AG08396 (cell line): ENCODE data around the gene HDGFL2.

Experiments
- DNase-seq: peaks from one replicate; pipeline ENCODE4 v3.0.0; 2012; ENCODE audit warnings: low spot score, mixed read lengths

HDGFL2 gene

GRCh38 chr19:4499318-4499717 lies 27.2 kb downstream of the HDGFL2 start:
- DNase-seq: no peak

GRCh38 chr19:4499855-4500254 lies 27.8 kb downstream of the HDGFL2 start:
- DNase-seq: no peak

- DNase-seq: no peak
Measured at GRCh38 chr19:4500841-4501591, 28.9 kb downstream of the HDGFL2 start.

GRCh38 chr19:4501691-4502090 lies 29.6 kb downstream of the HDGFL2 start:
- no peak for DNase-seq

- DNase-seq: no peak
Measured at GRCh38 chr19:4502282-4503131, 30.4 kb downstream of the HDGFL2 start.

GRCh38 chr19:4503132-4503824 lies 31.2 kb downstream of the HDGFL2 start:
- no peak for DNase-seq

GRCh38 chr19:4503825-4504170 lies 31.7 kb downstream of the HDGFL2 start:
- no peak for DNase-seq

GRCh38 chr19:4504297-4504701 lies 32.2 kb downstream of the HDGFL2 start:
- DNase-seq: no peak

- no peak for DNase-seq
Measured at GRCh38 chr19:4504891-4505569, 32.9 kb downstream of the HDGFL2 start.

GRCh38 chr19:4505570-4506448 lies 33.7 kb downstream of the HDGFL2 start:
- DNase-seq: no peak

- peak; percentile 83 for DNase-seq
Measured at GRCh38 chr19:4506449-4507149, 34.5 kb downstream of the HDGFL2 start.

GRCh38 chr19:4507150-4507452 lies 35.0 kb downstream of the HDGFL2 start:
- no peak for DNase-seq

- DNase-seq: no peak
Measured at GRCh38 chr19:4507804-4508203, 35.7 kb downstream of the HDGFL2 start.

- DNase-seq: no peak
Measured at GRCh38 chr19:4508698-4509097, 36.6 kb downstream of the HDGFL2 start.

- DNase-seq: no peak
Measured at GRCh38 chr19:4510435-4511255, 38.5 kb downstream of the HDGFL2 start.

GRCh38 chr19:4511300-4512054 lies 39.4 kb downstream of the HDGFL2 start:
- no peak for DNase-seq

GRCh38 chr19:4512070-4512469 lies 40.0 kb downstream of the HDGFL2 start:
- DNase-seq: no peak

GRCh38 chr19:4513248-4513647 lies 41.2 kb downstream of the HDGFL2 start:
- no peak for DNase-seq

GRCh38 chr19:4515732-4516131 lies 43.6 kb downstream of the HDGFL2 start:
- DNase-seq: no peak
